ENCODE results near the gene PNPLA8.

GRCh38 chr7:108423089-108423989, 102.6 kb downstream of the PNPLA8 start:
- TF ChIP-seq POLR2A (IDR thresholded peaks at IDR 0.05; ENCODE audit: low read depth, low read length) (no peak), POU2F2 (IDR thresholded peaks at IDR 0.05; ENCODE audit: low read depth, low read length) (no peak)

Data from GM12891 (cell line).